ENCODE measurements around the gene DDX51. TPM values are rescaled to one million over a fixed set of nuclear protein-coding genes. Genes with fewer than 3 reads are reported as not detected.

The DDX51 gene
- total and polyA plus RNA-seq, 2 experiments from 2014 or later = 3.7 to 7.5 TPM

DNA sequence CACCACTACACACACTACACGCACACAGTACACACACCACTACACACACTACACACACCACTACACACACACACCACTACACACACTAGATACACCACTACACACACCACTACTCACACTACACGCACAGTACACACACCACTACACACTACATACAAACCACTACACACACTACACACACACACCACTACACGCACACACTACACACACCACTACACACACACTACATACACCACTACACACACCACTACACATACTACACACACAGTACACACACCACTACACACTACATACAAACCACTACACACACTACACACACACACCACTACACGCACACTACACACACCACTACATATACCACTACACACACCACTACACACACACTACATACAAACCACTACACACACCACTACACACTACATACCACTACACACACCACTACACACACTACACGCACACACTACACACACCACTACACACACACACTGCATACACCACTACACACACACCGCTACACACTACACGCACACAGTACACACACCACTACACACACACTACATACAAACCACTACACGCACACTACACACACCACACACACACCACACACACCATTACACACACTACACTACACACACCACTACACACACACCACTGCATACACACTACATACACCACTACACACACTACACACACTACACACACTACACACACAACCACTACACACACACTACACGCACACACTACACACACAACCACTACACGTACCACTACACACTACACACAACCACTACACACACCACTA lies 11.9 kb upstream of the DDX51 start:
- WGBS, 2 experiments (ENCODE audit: low coverage in 1 of 2, low lambda C conversion rate in 2 of 2, missing lambda C conversion rate in 2 of 2) = 90 to 96% methylated on average over 2 to 10 of the region's 10 CpGs
- Histone ChIP-seq H3F3A (ENCODE audit: insufficient read depth) (peaks cover 20% of the 10 kb centered on the region), H4K20me1 (ENCODE audit: insufficient read depth) (no peaks in the 10 kb centered on the region), H2AFZ (no peak overlapping the region), H3K9me2 (ENCODE audit: insufficient read depth) (no peaks in the 10 kb centered on the region), H3K4me3 (no peak overlapping the region), H3K36me3 (ENCODE audit: low read depth) (no peaks in the 10 kb centered on the region), H3K27ac (no peak overlapping the region), H3K27me3 (replicated peaks; ENCODE audit: insufficient read depth) (no peaks in the 10 kb centered on the region), H3K9me3 (ENCODE audit: low read depth) (no peaks in the 10 kb centered on the region), H3K4me2 (ENCODE audit: unreplicated experiment) (no peak overlapping the region), H3K4me1 (ENCODE audit: insufficient read depth) (no peaks in the 10 kb centered on the region), H3K9ac (no peak overlapping the region), H3K79me2 (ENCODE audit: insufficient read depth) (no peaks in the 10 kb centered on the region)
- no peak for DNase-seq
- no peak for TF ChIP-seq EZH2 (IDR thresholded peaks at IDR 0.05; ENCODE audit: insufficient read depth, poor library complexity, severe bottlenecking)
- no peak for TF ChIP-seq EZH2phosphoT487 (IDR thresholded peaks at IDR 0.05; ENCODE audit: insufficient read depth, low read depth)
- in situ Hi-C loops (cut with MboI) = loop anchor here (25.0 kb wide), 1 partner anchor 456 kb away; the partner anchor contains the start of genes LRCOL1 and P2RX2

DNA sequence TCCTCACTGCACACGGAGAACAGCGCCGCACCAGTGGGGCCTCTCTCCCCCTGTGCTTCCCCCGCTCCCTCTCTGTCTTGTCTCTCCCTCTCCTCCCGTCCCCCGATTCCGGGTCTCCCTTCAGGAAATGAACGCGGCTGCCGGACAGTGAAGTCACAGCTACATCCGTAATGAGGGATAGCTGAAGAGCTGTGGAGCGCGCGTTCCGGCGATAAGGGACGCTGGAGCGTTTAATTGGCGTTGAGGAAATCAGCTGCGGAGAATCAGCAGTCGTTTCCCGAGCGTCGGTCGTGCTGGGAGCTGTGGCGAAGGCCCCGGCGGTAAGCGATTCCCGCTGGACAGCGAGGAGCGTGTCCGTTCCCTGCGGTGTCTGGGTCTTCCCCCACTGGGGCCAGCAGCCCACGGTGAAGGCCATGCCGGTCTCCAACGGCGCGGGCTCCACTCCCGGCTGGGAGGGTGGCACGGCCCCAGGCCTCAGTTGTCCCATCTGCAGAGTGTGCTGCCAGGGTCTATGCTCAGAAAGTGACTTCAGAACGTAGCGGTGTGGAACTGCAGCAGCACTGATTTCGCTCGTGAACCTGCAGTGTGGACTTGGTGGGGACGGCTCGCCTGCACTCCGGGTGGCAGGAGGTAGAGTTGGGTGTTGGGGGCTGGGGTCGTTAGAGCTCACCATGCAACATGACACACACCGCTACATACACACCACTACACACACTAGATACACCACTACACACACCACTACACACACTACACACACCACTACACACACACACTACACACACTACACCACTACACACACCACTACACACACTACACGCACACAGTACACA lies 11.0 kb upstream of the DDX51 start:
- no peak overlapping the region for H2AFZ ChIP-seq
- H3K36me3 ChIP-seq (ENCODE audit: low read depth) = no peaks in the 10 kb centered on the region
- peak; percentile 30 for DNase-seq
- H3K9me3 ChIP-seq (ENCODE audit: low read depth) = no peaks in the 10 kb centered on the region
- no peaks in the 10 kb centered on the region for H3K9me2 ChIP-seq (ENCODE audit: insufficient read depth)
- no peaks in the 10 kb centered on the region for H3K79me2 ChIP-seq (ENCODE audit: insufficient read depth)
- WGBS, 2 experiments (ENCODE audit: low coverage in 1 of 2, low lambda C conversion rate in 2 of 2, missing lambda C conversion rate in 2 of 2) = 96 to 98% methylated on average over 45 to 50 of the region's 51 CpGs
- in situ Hi-C loops (cut with MboI) = loop anchor here (25.0 kb wide), 1 partner anchor 457 kb away; the partner anchor contains the start of genes LRCOL1 and P2RX2
- no peak overlapping the region for H3K4me2 ChIP-seq (ENCODE audit: unreplicated experiment)
- TF ChIP-seq EZH2 (IDR thresholded peaks at IDR 0.05; ENCODE audit: insufficient read depth, poor library complexity, severe bottlenecking) (no peak), EZH2phosphoT487 (IDR thresholded peaks at IDR 0.05; ENCODE audit: insufficient read depth, low read depth) (no peak)
- no peak overlapping the region for H3K9ac ChIP-seq
- H3K4me3 ChIP-seq = no peak overlapping the region
- peaks cover 20% of the 10 kb centered on the region for H3F3A ChIP-seq (ENCODE audit: insufficient read depth)
- no peaks in the 10 kb centered on the region for H4K20me1 ChIP-seq (ENCODE audit: insufficient read depth)
- H3K4me1 ChIP-seq (ENCODE audit: insufficient read depth) = no peaks in the 10 kb centered on the region
- H3K27me3 ChIP-seq (replicated peaks; ENCODE audit: insufficient read depth) = no peaks in the 10 kb centered on the region
- no peak overlapping the region for H3K27ac ChIP-seq

DNA sequence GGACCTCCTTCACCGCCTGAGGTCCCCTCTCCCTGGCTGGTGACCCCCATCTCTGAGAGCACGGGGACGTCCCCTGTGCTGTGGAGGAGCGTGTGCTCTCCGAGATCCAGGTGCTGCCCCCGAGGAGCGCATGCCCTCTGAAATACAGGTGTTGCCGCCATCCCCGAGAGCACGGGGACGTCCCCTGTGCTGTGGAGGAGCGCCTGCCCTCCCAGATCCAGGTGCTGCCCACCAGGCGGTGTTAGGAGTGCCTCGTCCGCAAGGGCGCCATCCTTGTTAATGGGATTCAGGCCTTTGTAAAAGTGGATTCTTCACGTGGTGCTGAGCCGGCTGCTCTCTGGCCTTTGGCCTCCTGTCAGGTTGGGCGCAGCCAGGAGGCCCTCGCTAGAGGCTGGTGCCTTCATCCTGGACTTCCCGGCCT lies 10.2 kb upstream of the DDX51 start:
- no peak overlapping the region for H3K9ac ChIP-seq
- no peaks in the 10 kb centered on the region for H3K27me3 ChIP-seq (replicated peaks; ENCODE audit: insufficient read depth)
- in situ Hi-C loops (cut with MboI) = loop anchor here (25.0 kb wide), 1 partner anchor 458 kb away; the partner anchor contains the start of genes LRCOL1 and P2RX2
- no peaks in the 10 kb centered on the region for H3K9me3 ChIP-seq (ENCODE audit: low read depth)
- no peaks in the 10 kb centered on the region for H3K4me1 ChIP-seq (ENCODE audit: insufficient read depth)
- WGBS, 2 experiments (ENCODE audit: low coverage in 1 of 2, low lambda C conversion rate in 2 of 2, missing lambda C conversion rate in 2 of 2) = 63 to 65% methylated on average over 21 of the region's 21 CpGs
- no peaks in the 10 kb centered on the region for H3K9me2 ChIP-seq (ENCODE audit: insufficient read depth)
- H3K36me3 ChIP-seq (ENCODE audit: low read depth) = no peaks in the 10 kb centered on the region
- H2AFZ ChIP-seq = no peak overlapping the region
- DNase-seq = no peak
- no peak overlapping the region for H3K4me3 ChIP-seq
- peaks cover 20% of the 10 kb centered on the region for H3F3A ChIP-seq (ENCODE audit: insufficient read depth)
- TF ChIP-seq EZH2 (IDR thresholded peaks at IDR 0.05; ENCODE audit: insufficient read depth, poor library complexity, severe bottlenecking) (no peak), EZH2phosphoT487 (IDR thresholded peaks at IDR 0.05; ENCODE audit: insufficient read depth, low read depth) (no peak)
- H3K79me2 ChIP-seq (ENCODE audit: insufficient read depth) = no peaks in the 10 kb centered on the region
- no peak overlapping the region for H3K27ac ChIP-seq
- no peaks in the 10 kb centered on the region for H4K20me1 ChIP-seq (ENCODE audit: insufficient read depth)
- no peak overlapping the region for H3K4me2 ChIP-seq (ENCODE audit: unreplicated experiment)
